Measurements from ENCODE around the gene BBLN.

The BBLN gene

GRCh38 chr9:128115187-128116103 is 44.6 kb upstream of the BBLN start:
- H3K4me2 ChIP-seq (ENCODE audit: low read length): peak overlapping the region; percentile 69
- peak overlapping the region; percentile 39; the same call in 1 of the 2 replicates for H3K4me3 ChIP-seq (ENCODE audit: low read length)
- H3K79me2 ChIP-seq (ENCODE audit: low read length): no peaks in the 10 kb centered on the region
- no peaks in the 10 kb centered on the region for H3K9me3 ChIP-seq (ENCODE audit: insufficient read depth, low read length)
- TF ChIP-seq EZH2phosphoT487 (IDR thresholded peaks at IDR 0.05; ENCODE audit: low read depth): no peak
- TF ChIP-seq CTCF (IDR thresholded peaks at IDR 0.05; ENCODE audit: low read depth, low read length): no peak
- no peak overlapping the region for H2AFZ ChIP-seq (ENCODE audit: low read depth, low read length)
- H3K36me3 ChIP-seq (replicated peaks; ENCODE audit: low read depth, low read length): peaks cover 43% of the 10 kb centered on the region
- peaks cover 43% of the 10 kb centered on the region for H3K4me1 ChIP-seq (ENCODE audit: low read length)
- peak overlapping the region; percentile 73 for H3K9ac ChIP-seq (ENCODE audit: low read length)
- peak overlapping the region; percentile 85 for H3K27ac ChIP-seq (ENCODE audit: low read length)
- H4K20me1 ChIP-seq (ENCODE audit: insufficient read depth, low read length): no peaks in the 10 kb centered on the region
- H3K27me3 ChIP-seq (ENCODE audit: low read depth, low read length): no peaks in the 10 kb centered on the region

- no peaks in the 10 kb centered on the region for H3K27me3 ChIP-seq (ENCODE audit: low read depth, low read length)
- H3K4me1 ChIP-seq (ENCODE audit: low read length): peaks cover 43% of the 10 kb centered on the region
- TF ChIP-seq EZH2phosphoT487 (IDR thresholded peaks at IDR 0.05; ENCODE audit: low read depth): no peak
- no peak for TF ChIP-seq CTCF (IDR thresholded peaks at IDR 0.05; ENCODE audit: low read depth, low read length)
- no peaks in the 10 kb centered on the region for H3K79me2 ChIP-seq (ENCODE audit: low read length)
- no peaks in the 10 kb centered on the region for H3K9me3 ChIP-seq (ENCODE audit: insufficient read depth, low read length)
- peak overlapping the region; percentile 69 for H3K4me2 ChIP-seq (ENCODE audit: low read length)
- 0 out of 2 replicates have a peak overlapping the region, but pooled peaks have one; percentile 2 for H3K4me3 ChIP-seq (ENCODE audit: low read length)
- no peaks in the 10 kb centered on the region for H4K20me1 ChIP-seq (ENCODE audit: insufficient read depth, low read length)
- peak overlapping the region; percentile 85 for H3K27ac ChIP-seq (ENCODE audit: low read length)
- H2AFZ ChIP-seq (ENCODE audit: low read depth, low read length): no peak overlapping the region
- peak overlapping the region; percentile 11; the same call in 1 of the 2 replicates for H3K9ac ChIP-seq (ENCODE audit: low read length)
- peaks cover 39% of the 10 kb centered on the region for H3K36me3 ChIP-seq (replicated peaks; ENCODE audit: low read depth, low read length)
These were observed 43.7 kb upstream of the BBLN start for GRCh38 chr9:128116104-128117083.

GRCh38 chr9:128117613-128118471 is 42.2 kb upstream of the BBLN start:
- H3K4me1 ChIP-seq (ENCODE audit: low read length): peaks cover 43% of the 10 kb centered on the region
- H3K4me2 ChIP-seq (ENCODE audit: low read length): peak overlapping the region; percentile 29; the same call in 1 of the 2 replicates
- H3K4me3 ChIP-seq (ENCODE audit: low read length): no peak overlapping the region
- TF ChIP-seq EZH2phosphoT487 (IDR thresholded peaks at IDR 0.05; ENCODE audit: low read depth) (no peak), CTCF (IDR thresholded peaks at IDR 0.05; ENCODE audit: low read depth, low read length) (peak; percentile 100)
- no peaks in the 10 kb centered on the region for H3K79me2 ChIP-seq (ENCODE audit: low read length)
- H4K20me1 ChIP-seq (ENCODE audit: insufficient read depth, low read length): no peaks in the 10 kb centered on the region
- H3K27me3 ChIP-seq (ENCODE audit: low read depth, low read length): no peaks in the 10 kb centered on the region
- no peak overlapping the region for H2AFZ ChIP-seq (ENCODE audit: low read depth, low read length)
- no peaks in the 10 kb centered on the region for H3K9me3 ChIP-seq (ENCODE audit: insufficient read depth, low read length)
- peak overlapping the region; percentile 16; the same call in 1 of the 2 replicates for H3K9ac ChIP-seq (ENCODE audit: low read length)
- H3K27ac ChIP-seq (ENCODE audit: low read length): peak overlapping the region; percentile 39
- peaks cover 40% of the 10 kb centered on the region for H3K36me3 ChIP-seq (replicated peaks; ENCODE audit: low read depth, low read length)
